Activated T-helper 1 cell treated with anti-CD3 and anti-CD28 coated beads, Interleukin-12 subunit alpha, Interleukin-12 subunit beta, Interleukin-2, Interleukin-4 antibody, amounts not matched to agents 30 ng/mL and 10 ng/mL and 1 ng/mL, durations not matched to agents 14 hours and 24 hours and 36 hours (primary cell): ENCODE results near the gene CTNND2. TPM values are rescaled to one million over a fixed set of nuclear protein-coding genes. Genes with fewer than 3 reads are reported as not detected.

ENCODE experiments used
- DNase-seq: peaks from one replicate; pipeline ENCODE4 v3.0.0; 2021; ENCODE audit warnings: low spot score
- H3K27ac Mint-ChIP-seq: one replicate; pipeline ENCODE4 v1.8.0; 2021; ENCODE audit warnings: mild to moderate bottlenecking, mixed read lengths
- H3K27me3 Mint-ChIP-seq: one replicate; pipeline ENCODE4 v1.8.0; 2022; ENCODE audit warnings: mild to moderate bottlenecking, moderate library complexity, mixed read lengths; ENCODE audit not compliant: insufficient read depth
- H3K36me3 Mint-ChIP-seq: one replicate; pipeline ENCODE4 v1.8.0; 2021; ENCODE audit warnings: low read depth, mixed read lengths
- H3K4me1 Mint-ChIP-seq: one replicate; pipeline ENCODE4 v1.8.0; 2021; ENCODE audit warnings: low read depth, mixed read lengths
- H3K4me3 Mint-ChIP-seq: one replicate; pipeline ENCODE4 v1.8.0; 2021; ENCODE audit warnings: mild to moderate bottlenecking, moderate library complexity, mixed read lengths
- H3K9me3 Mint-ChIP-seq: one replicate; pipeline ENCODE4 v1.8.0; 2021; ENCODE audit warnings: mixed read lengths
- intact Hi-C: fragments of 100-400 bp; cut with micrococcal nuclease; formaldehyde crosslinking; loops from one replicate; pipeline ENCODE4 v1.15.1; 2024
- total RNA-seq: library from RNA; stranded (reverse); gene quantifications from 2 replicates; pipeline ENCODE4 v1.2.3, GENCODE V29; 2022

The CTNND2 gene
- total RNA-seq, 1 donor from 2014 or later, result not detected

DNA sequence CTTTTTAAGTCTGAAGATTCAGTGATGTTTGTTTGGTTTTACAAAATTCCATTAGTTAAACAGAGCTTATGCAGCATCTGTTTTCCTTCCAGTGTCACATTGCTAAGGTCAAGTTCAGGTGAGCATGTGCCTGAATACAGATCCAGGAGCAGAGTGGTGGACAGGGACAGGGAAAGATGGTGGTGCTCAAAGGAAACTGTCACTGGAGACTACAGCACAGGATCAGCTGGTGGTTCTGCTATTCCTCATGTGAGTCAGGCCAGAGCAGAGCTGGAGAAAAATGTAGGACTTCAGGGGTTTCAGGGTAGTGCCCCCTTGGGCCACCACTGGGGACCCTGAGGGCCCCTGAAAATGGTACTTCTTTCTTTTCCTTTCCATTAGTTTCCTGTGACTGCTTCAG is 859.7 kb downstream of the CTNND2 start:
- no peaks in the 10 kb centered on the region for H3K27me3 Mint-ChIP-seq
- H3K9me3 Mint-ChIP-seq, result no peaks in the 10 kb centered on the region
- no peak for DNase-seq
- intact Hi-C loops, result no loop called here
- no peak overlapping the region for H3K27ac Mint-ChIP-seq
- no peak overlapping the region for H3K4me3 Mint-ChIP-seq
- H3K4me1 Mint-ChIP-seq, result no peaks in the 10 kb centered on the region
- no peaks in the 10 kb centered on the region for H3K36me3 Mint-ChIP-seq

DNA sequence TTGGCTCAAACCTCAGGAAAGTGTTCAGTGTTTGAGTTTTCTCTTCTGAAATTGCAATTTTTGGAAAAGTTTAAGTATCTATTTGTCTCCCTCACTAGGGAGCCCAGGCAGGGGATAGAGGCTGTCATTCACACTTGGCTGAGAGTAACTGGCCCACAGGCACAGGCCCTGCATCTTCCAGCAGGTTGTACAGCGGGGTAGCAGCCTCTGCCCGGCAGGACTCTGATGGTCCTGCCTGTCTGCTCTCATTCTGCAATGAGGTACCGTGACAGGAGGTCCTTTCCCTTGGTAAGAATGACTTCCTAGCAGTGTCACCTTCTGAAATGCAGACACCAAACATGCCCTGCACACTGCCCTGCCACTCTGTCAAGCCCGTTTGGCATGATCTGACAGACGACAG is 860.4 kb downstream of the CTNND2 start:
- Mint-ChIP-seq H3K36me3 (no peaks in the 10 kb centered on the region), H3K4me1 (no peaks in the 10 kb centered on the region), H3K9me3 (no peaks in the 10 kb centered on the region), H3K27ac (no peak overlapping the region), H3K27me3 (no peaks in the 10 kb centered on the region), H3K4me3 (no peak overlapping the region)
- intact Hi-C loops, result no loop called here
- DNase-seq, result no peak

DNA sequence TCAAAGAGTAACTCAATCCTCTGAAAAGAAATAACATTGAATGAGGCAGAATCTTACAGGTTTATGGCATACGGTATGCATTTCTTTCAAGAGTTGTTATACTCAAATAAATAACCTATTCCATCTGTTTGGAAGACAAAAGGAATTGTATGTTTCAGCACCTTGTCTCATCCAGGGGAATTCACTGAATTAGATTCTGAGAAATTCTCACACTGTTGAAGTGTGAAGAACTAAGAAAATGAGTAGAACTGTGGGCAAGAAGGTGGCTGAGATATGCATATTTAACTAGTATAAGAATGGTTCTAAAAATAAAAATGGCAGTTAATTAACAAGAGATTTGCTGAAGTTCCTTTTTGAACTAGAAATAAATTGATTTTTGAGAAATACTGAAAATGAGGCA is 863.9 kb downstream of the CTNND2 start:
- H3K4me1 Mint-ChIP-seq, result no peaks in the 10 kb centered on the region
- intact Hi-C loops, result no loop called here
- no peak overlapping the region for H3K4me3 Mint-ChIP-seq
- no peaks in the 10 kb centered on the region for H3K36me3 Mint-ChIP-seq
- no peaks in the 10 kb centered on the region for H3K9me3 Mint-ChIP-seq
- H3K27me3 Mint-ChIP-seq, result no peaks in the 10 kb centered on the region
- no peak for DNase-seq
- H3K27ac Mint-ChIP-seq, result no peak overlapping the region

DNA sequence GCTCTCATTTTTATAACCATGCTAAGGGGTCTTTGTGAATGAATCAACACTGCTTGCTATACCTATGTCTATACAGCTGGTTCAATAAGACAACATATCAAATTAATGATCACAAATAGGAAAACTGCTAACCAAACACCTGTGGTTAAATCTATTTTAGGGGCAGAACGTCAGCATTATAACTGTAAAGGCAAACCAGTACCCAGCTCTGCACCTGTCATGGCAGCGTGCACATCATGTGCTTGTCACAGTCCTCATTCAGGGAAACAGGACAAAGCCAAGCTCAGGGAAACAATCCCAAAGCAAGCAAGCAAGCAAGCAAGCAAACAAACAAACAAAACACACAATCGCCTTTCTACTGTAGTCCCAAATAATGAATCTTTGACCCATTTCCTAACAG is 865.5 kb downstream of the CTNND2 start:
- Mint-ChIP-seq H3K4me1 (no peaks in the 10 kb centered on the region), H3K4me3 (no peak overlapping the region), H3K27ac (no peak overlapping the region), H3K27me3 (no peaks in the 10 kb centered on the region), H3K36me3 (no peaks in the 10 kb centered on the region), H3K9me3 (no peaks in the 10 kb centered on the region)
- no peak for DNase-seq
- intact Hi-C loops, result no loop called here

DNA sequence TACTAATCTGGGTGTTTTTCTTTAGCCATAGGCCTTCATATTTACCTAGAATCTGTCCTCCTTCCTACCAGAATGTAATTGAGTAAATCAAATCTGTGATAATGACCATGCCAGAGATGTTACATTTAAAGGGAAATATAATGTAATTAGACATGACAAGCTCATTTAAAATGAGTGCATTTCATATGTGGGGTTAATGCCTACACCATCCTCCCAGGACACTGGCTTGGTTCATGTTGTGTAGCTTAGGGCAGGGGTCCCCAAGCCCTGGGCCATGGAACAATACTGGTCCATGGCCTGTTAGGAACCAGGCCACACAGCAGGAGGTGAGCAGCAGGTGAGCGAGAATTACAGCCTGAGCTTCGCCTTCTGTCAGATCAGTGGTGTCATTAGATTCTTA is 866.3 kb downstream of the CTNND2 start:
- no peaks in the 10 kb centered on the region for H3K9me3 Mint-ChIP-seq

DNA sequence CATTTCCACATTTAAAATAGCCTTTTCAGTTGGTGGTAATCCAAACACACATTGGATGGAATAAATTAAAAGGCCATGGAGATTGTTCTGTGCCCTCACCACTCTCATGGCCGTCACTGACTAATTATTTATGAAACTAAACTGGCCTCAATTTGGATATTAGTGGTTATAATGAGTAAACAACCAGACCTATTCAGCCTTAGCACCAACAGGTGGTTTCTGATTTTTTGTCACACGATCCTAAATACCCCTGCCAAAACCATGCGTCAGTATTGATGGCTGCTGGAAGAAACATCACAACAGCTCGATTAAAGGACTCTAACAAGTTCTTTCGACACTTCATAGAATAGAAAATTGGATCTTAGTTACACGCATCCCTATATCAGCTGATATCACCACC is 867.2 kb downstream of the CTNND2 start:
- no peaks in the 10 kb centered on the region for H3K4me1 Mint-ChIP-seq
- no peaks in the 10 kb centered on the region for H3K36me3 Mint-ChIP-seq
- intact Hi-C loops, result no loop called here
- no peak for DNase-seq
- no peak overlapping the region for H3K4me3 Mint-ChIP-seq
- no peak overlapping the region for H3K27ac Mint-ChIP-seq
- H3K9me3 Mint-ChIP-seq, result no peaks in the 10 kb centered on the region
- H3K27me3 Mint-ChIP-seq, result no peaks in the 10 kb centered on the region

More for the DNA sequence above, 866.3 kb downstream of the CTNND2 start:
- Mint-ChIP-seq H3K4me3 (no peak overlapping the region), H3K27me3 (no peaks in the 10 kb centered on the region), H3K27ac (no peak overlapping the region), H3K4me1 (no peaks in the 10 kb centered on the region), H3K36me3 (no peaks in the 10 kb centered on the region)
- intact Hi-C loops, result no loop called here
- DNase-seq, result no peak

DNA sequence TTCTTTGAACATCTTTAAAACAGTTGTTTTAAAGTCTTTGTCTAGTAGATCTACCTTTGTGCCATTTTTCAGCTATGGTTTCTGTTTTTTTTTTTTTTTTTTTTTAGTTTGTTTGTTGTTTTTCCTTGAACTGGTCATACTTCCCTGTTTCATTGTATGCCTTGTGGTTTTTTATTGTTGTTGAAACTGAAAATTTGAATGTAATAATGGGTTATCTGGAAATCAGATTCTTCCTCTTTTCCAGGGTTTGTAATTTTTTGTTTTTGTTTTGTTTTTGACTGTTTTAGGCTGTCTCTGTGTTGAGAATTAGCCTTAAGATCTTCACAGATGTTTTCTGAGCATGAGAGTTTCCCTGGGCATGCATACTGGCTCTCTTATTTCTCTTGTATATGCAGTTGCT is 873.6 kb downstream of the CTNND2 start:
- Mint-ChIP-seq H3K4me1 (no peaks in the 10 kb centered on the region), H3K4me3 (no peak overlapping the region), H3K27me3 (no peaks in the 10 kb centered on the region), H3K36me3 (no peaks in the 10 kb centered on the region), H3K27ac (no peak overlapping the region), H3K9me3 (peaks cover 13% of the 10 kb centered on the region)
- intact Hi-C loops, result no loop called here
- DNase-seq, result no peak

DNA sequence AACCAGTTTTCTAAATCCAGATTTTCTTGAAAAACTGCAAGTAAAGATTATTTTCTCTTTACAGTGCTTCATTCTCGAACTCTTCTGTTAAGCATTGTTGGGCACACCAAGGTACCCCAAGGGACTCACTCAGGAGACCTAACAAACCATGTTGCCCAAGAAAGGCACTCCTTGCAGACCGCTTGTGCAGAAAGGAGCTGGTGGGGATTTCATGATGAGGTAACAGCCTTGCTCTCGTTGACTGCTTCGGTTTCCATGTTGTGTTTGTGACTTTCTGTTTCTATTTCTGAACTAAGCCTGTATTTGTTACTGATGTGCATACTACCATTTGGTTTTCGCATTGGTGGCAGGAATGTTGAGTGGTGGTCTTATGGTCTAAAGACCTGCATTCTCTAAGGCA is 876.6 kb downstream of the CTNND2 start:
- no peak for DNase-seq
- Mint-ChIP-seq H3K9me3 (peaks cover 13% of the 10 kb centered on the region), H3K27ac (no peak overlapping the region), H3K4me3 (no peak overlapping the region), H3K36me3 (no peaks in the 10 kb centered on the region), H3K4me1 (no peaks in the 10 kb centered on the region), H3K27me3 (no peaks in the 10 kb centered on the region)
- intact Hi-C loops, result no loop called here

DNA sequence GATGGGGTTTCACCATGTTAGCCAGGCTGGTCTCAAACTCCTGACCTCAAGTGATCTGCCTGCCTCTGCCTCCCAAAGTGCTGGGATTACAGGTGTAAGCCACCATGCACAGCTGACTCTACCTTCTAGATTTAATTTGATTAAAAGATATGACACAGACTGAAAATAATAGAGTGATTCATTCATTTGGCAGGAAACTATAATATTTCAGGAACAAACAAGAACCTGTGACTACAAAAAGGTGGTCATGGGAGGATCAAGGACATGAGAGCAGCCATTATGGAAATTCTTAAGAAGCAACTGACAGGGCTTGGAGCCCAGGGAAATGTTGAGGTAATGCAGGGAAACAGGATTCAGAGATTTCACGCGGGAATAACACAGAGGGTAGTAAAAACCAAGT is 877.7 kb downstream of the CTNND2 start:
- Mint-ChIP-seq H3K36me3 (no peaks in the 10 kb centered on the region), H3K4me3 (no peak overlapping the region), H3K4me1 (no peaks in the 10 kb centered on the region), H3K27me3 (no peaks in the 10 kb centered on the region), H3K27ac (no peak overlapping the region), H3K9me3 (peaks cover 13% of the 10 kb centered on the region)
- no peak for DNase-seq
- intact Hi-C loops, result no loop called here

DNA sequence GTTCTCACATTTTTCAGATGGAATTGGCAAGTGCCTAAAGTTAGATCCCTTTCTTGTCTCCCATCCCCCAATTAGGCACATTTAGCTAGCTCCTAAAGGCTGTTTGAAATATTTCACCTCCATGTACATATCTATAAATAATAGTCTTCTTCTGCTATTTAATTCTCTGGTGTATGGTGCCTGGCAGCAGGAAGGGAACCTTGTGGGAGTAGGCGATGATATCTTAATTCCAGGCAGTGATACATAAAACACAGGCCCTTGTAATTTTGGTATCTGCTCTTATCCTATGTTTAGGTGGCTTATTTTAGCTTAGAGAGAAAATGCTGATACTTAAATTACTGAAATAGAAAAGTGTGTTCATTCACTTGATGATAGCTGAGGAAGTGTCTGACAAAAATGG is 880.3 kb downstream of the CTNND2 start:
- Mint-ChIP-seq H3K36me3 (no peaks in the 10 kb centered on the region), H3K4me3 (no peak overlapping the region), H3K27ac (no peak overlapping the region), H3K27me3 (no peaks in the 10 kb centered on the region), H3K9me3 (no peaks in the 10 kb centered on the region), H3K4me1 (no peaks in the 10 kb centered on the region)
- intact Hi-C loops, result no loop called here
- no peak for DNase-seq

DNA sequence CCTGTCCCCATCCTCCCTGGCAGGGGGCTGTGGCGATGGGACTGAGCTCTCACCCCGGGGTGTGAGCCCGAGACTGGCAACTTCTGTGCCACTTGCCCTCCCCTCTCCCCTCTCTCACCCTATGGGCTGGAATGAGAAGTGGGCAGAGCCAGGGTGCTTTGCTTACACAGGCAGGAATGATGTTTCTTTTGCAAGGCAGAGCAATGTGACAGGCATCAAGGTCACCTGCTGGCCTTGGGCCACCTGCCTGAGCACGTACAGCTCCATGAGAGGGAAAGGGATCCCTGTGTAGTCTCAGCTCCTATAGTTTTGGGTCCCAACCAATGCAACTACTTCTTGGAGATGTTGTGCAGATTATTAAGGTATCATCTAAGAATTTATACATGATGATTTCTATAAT is 890.5 kb downstream of the CTNND2 start:
- intact Hi-C loops, result no loop called here
- H3K4me3 Mint-ChIP-seq, result no peak overlapping the region
- no peaks in the 10 kb centered on the region for H3K27me3 Mint-ChIP-seq
- H3K9me3 Mint-ChIP-seq, result no peaks in the 10 kb centered on the region
- H3K4me1 Mint-ChIP-seq, result no peaks in the 10 kb centered on the region
- H3K27ac Mint-ChIP-seq, result no peak overlapping the region
- DNase-seq, result no peak
- no peaks in the 10 kb centered on the region for H3K36me3 Mint-ChIP-seq

DNA sequence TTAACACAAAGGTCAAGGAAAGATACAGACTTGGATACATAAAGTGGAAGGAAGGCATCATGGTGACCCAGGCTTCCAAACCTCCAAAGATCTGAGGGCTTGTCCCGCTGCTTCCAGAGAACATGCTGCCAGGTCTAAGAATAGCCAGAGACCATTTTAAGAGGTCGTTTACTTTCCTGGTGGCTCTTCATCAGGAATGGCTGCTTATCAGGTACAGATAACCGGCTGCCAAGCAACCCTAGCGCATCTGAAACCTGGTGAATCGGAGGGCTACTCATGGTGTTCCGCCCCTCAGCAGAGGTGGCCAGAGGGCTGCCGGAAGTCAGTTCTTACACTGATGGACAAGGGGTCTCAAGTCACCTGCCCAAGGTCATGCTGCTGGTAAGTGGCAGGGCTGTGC is 892.0 kb downstream of the CTNND2 start:
- H3K36me3 Mint-ChIP-seq, result no peaks in the 10 kb centered on the region
- no peak overlapping the region for H3K4me3 Mint-ChIP-seq
- no peak for DNase-seq
- no peaks in the 10 kb centered on the region for H3K27me3 Mint-ChIP-seq
- no peaks in the 10 kb centered on the region for H3K9me3 Mint-ChIP-seq
- H3K27ac Mint-ChIP-seq, result no peak overlapping the region
- intact Hi-C loops, result no loop called here
- no peaks in the 10 kb centered on the region for H3K4me1 Mint-ChIP-seq

DNA sequence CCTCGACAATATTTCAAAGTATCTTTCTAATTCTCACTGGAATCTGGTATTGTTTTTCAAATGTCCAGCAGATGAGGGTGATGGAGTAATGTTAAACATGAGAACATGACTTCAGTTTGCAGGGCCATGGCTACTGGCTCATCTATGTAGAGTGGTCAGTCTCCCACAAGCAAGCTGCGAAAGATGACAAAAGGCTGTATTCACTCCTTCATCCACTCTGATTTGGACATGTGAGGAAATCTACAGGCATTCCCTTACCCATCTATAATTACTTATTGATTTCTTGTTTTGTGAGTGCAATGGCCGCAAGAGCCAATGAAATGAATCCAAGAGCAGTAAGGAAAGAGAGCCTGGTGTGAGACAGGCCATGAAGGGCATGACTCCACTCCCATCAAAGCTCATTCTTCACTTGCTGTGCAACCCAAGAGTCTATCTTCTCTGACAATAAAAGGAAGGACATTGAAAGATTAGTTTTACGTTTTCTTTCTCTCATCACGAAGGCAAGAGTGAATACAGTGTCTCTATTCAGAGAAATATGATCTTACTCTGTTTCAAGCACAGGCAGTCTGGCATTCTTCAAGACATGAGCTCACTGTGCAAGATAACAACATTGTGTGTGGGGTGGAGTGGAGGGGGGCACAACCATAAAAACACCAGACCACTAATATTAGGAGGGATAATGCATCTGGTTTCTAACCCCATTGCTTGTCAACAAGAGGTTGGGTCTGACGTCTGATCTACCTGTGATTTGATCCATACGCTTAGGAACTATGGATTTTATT is 893.6 kb downstream of the CTNND2 start:
- intact Hi-C loops, result no loop called here
- H3K4me1 Mint-ChIP-seq, result no peaks in the 10 kb centered on the region
- H3K36me3 Mint-ChIP-seq, result no peaks in the 10 kb centered on the region
- no peak overlapping the region for H3K27ac Mint-ChIP-seq
- no peak for DNase-seq
- no peaks in the 10 kb centered on the region for H3K27me3 Mint-ChIP-seq
- no peaks in the 10 kb centered on the region for H3K9me3 Mint-ChIP-seq
- H3K4me3 Mint-ChIP-seq, result no peak overlapping the region

DNA sequence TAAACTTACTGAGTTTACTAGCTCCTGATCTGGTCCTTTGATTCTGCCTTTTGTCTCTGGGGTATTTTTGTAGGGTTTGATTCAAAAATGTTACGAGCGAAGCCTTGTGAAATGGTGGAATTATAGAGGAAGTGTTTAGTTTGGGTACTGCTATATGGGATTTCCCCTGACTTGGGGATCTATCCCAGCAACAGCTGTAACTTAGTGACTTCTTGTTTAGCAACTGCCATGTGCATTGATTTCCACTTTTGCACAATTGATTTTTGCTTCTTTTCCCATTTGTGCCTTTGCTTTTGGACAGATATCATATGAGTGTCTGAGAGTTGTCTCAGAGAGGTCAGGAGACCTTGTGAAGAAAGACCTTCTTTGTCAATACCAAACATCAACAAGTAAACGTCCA is 894.7 kb downstream of the CTNND2 start:
- Mint-ChIP-seq H3K4me1 (no peaks in the 10 kb centered on the region), H3K4me3 (no peak overlapping the region), H3K27me3 (no peaks in the 10 kb centered on the region), H3K36me3 (no peaks in the 10 kb centered on the region), H3K27ac (no peak overlapping the region), H3K9me3 (no peaks in the 10 kb centered on the region)
- intact Hi-C loops, result no loop called here
- no peak for DNase-seq
